Fibroblast of upper back skin (primary cell): ENCODE data around the gene FBXL19.
"Not testable (repeated sequence)": the region's sequence is repeated elsewhere in the genome, so short reads cannot be mapped to it uniquely, and the experiment has no call there.

ENCODE experiments used
- DNase-seq: peaks from one replicate; pipeline ENCODE4 v3.0.0-alpha.2; 2013

Gene FBXL19

GRCh38 chr16:30923554-30924075, at the start of gene FBXL19:
FBXL19 (plus strand) TSS chr16:30923572; CDS start chr16:30925755, 2,183 bp downstream.
- no peak for DNase-seq

- no peak for DNase-seq
Observed at GRCh38 chr16:30874244-30874820, 49.0 kb upstream of the FBXL19 start.

- DNase-seq: peak; percentile 85
Observed at GRCh38 chr16:30874821-30875717, 48.3 kb upstream of the FBXL19 start.

GRCh38 chr16:30875871-30876801, 47.2 kb upstream of the FBXL19 start:
- DNase-seq: peak; percentile 17

- no peak for DNase-seq
Observed at GRCh38 chr16:30876867-30877266, 46.5 kb upstream of the FBXL19 start.

- DNase-seq: no peak
Observed at GRCh38 chr16:30882429-30883310, 40.7 kb upstream of the FBXL19 start.

GRCh38 chr16:30884760-30885159, 38.6 kb upstream of the FBXL19 start:
- DNase-seq: no peak

GRCh38 chr16:30885196-30885595, 38.2 kb upstream of the FBXL19 start:
- no peak for DNase-seq

- DNase-seq: no peak
Observed at GRCh38 chr16:30886145-30886544, 37.2 kb upstream of the FBXL19 start.

GRCh38 chr16:30887927-30888326, 35.4 kb upstream of the FBXL19 start:
- DNase-seq: no peak

GRCh38 chr16:30888856-30889499, 34.4 kb upstream of the FBXL19 start:
- DNase-seq: no peak

GRCh38 chr16:30889721-30890120, 33.7 kb upstream of the FBXL19 start:
- DNase-seq: no peak

GRCh38 chr16:30891043-30891823, 32.1 kb upstream of the FBXL19 start:
- not testable (repeated sequence) for DNase-seq

GRCh38 chr16:30892670-30893416, 30.5 kb upstream of the FBXL19 start:
- DNase-seq: no peak

GRCh38 chr16:30893417-30893743, 30.0 kb upstream of the FBXL19 start:
- DNase-seq: no peak

- DNase-seq: peak; percentile 87
Observed at GRCh38 chr16:30893744-30894539, 29.4 kb upstream of the FBXL19 start, which contains the start of gene BCL7C. BCL7C (minus strand) TSS chr16:30894077; CDS start chr16:30893944, 133 bp downstream.

GRCh38 chr16:30894540-30895368, 28.6 kb upstream of the FBXL19 start:
- no peak for DNase-seq
